GM23248 (cell line): ENCODE data around the gene DAB2IP.

Experiments
- EZH2 ChIP-seq: fragments of 200-600 bp; sonication (generic); IDR thresholded peaks from 2 replicates; pipeline ENCODE4 v1.6.1; 2018; ENCODE audit warnings: antibody characterized with exemption, mild to moderate bottlenecking; ENCODE audit not compliant: insufficient read depth, poor library complexity, severe bottlenecking
- EZH2phosphoT487 ChIP-seq: fragments of 200-600 bp; sonication (generic); IDR thresholded peaks from 2 replicates; pipeline ENCODE4 v1.6.1; 2018; ENCODE audit warnings: antibody characterized with exemption, moderate library complexity, mild to moderate bottlenecking, low read depth; ENCODE audit not compliant: insufficient read depth

- TF ChIP-seq EZH2, result no peak
- no peak for TF ChIP-seq EZH2phosphoT487
Observed at GRCh38 chr9:121746866-121747265, 95.4 kb downstream of the DAB2IP start.
